ENCODE data around the gene AKR1C1. TPM values are rescaled to one million over a fixed set of nuclear protein-coding genes. Genes with fewer than 3 reads are reported as not detected.
"Not testable (repeated sequence)": the region's sequence is repeated elsewhere in the genome, so short reads cannot be mapped to it uniquely, and the experiment has no call there.

AKR1C1 gene
- 10 to 100 TPM; 10.0 to 11.2 (median 10.1) TPM for polyA plus RNA-seq (ENCODE audit: insufficient read length in 3 of 3)

GRCh38 chr10:4962876-4963814 is at the start of gene AKR1C1:
AKR1C1 (plus strand) TSS chr10:4963415; CDS start chr10:4963445, 30 bp downstream.
- DNase-seq (ENCODE audit: low read depth in 3 of 3, low spot score in 2 of 3), result not testable (repeated sequence)

GRCh38 chr10:4914213-4914850 is 48.9 kb upstream of the AKR1C1 start:
- no peak for DNase-seq (ENCODE audit: low read depth in 3 of 3, low spot score in 2 of 3)

GRCh38 chr10:4916086-4916716 is 47.0 kb upstream of the AKR1C1 start:
- DNase-seq (ENCODE audit: low read depth in 3 of 3, low spot score in 2 of 3), result no peak

- no peak for DNase-seq (ENCODE audit: low read depth in 3 of 3, low spot score in 2 of 3)
These were observed 45.0 kb upstream of the AKR1C1 start for GRCh38 chr10:4918236-4918635.

- DNase-seq (ENCODE audit: low read depth in 3 of 3, low spot score in 2 of 3), result not testable (repeated sequence)
These were observed 38.7 kb upstream of the AKR1C1 start for GRCh38 chr10:4924482-4924881.

- no peak for DNase-seq (ENCODE audit: low read depth in 3 of 3, low spot score in 2 of 3)
These were observed 36.8 kb upstream of the AKR1C1 start for GRCh38 chr10:4926400-4926799.

- no peak for DNase-seq (ENCODE audit: low read depth in 3 of 3, low spot score in 2 of 3)
These were observed 31.6 kb upstream of the AKR1C1 start for GRCh38 chr10:4931587-4931986.

GRCh38 chr10:4934391-4934987 is 28.7 kb upstream of the AKR1C1 start:
- no peak for DNase-seq (ENCODE audit: low read depth in 3 of 3, low spot score in 2 of 3)

GRCh38 chr10:4937346-4937745 is 25.9 kb upstream of the AKR1C1 start:
- DNase-seq (ENCODE audit: low read depth in 3 of 3, low spot score in 2 of 3), result no peak

GRCh38 chr10:4939224-4940072 is 23.8 kb upstream of the AKR1C1 start:
- no peak for DNase-seq (ENCODE audit: low read depth in 3 of 3, low spot score in 2 of 3)

- not testable (repeated sequence) for DNase-seq (ENCODE audit: low read depth in 3 of 3, low spot score in 2 of 3)
These were observed 23.2 kb upstream of the AKR1C1 start for GRCh38 chr10:4940073-4940428.

GRCh38 chr10:4940909-4941308 is 22.3 kb upstream of the AKR1C1 start:
- DNase-seq (ENCODE audit: low read depth in 3 of 3, low spot score in 2 of 3), result not testable (repeated sequence)

GRCh38 chr10:4941540-4942330 is 21.5 kb upstream of the AKR1C1 start:
- no peak for DNase-seq (ENCODE audit: low read depth in 3 of 3, low spot score in 2 of 3)

- DNase-seq (ENCODE audit: low read depth in 3 of 3, low spot score in 2 of 3), result not testable (repeated sequence)
These were observed 20.3 kb upstream of the AKR1C1 start for GRCh38 chr10:4942931-4943330.

- DNase-seq (ENCODE audit: low read depth in 3 of 3, low spot score in 2 of 3), result not testable (repeated sequence)
These were observed 19.8 kb upstream of the AKR1C1 start for GRCh38 chr10:4943416-4943815.

- no peak for DNase-seq (ENCODE audit: low read depth in 3 of 3, low spot score in 2 of 3)
These were observed 19.4 kb upstream of the AKR1C1 start for GRCh38 chr10:4943821-4944220.

- no peak for DNase-seq (ENCODE audit: low read depth in 3 of 3, low spot score in 2 of 3)
These were observed 18.4 kb upstream of the AKR1C1 start for GRCh38 chr10:4944841-4945240.

GRCh38 chr10:4945766-4946717 is 17.2 kb upstream of the AKR1C1 start:
- DNase-seq (ENCODE audit: low read depth in 3 of 3, low spot score in 2 of 3), result no peak
